ENCODE measurements around the gene MACC1.

MACC1 gene

DNA sequence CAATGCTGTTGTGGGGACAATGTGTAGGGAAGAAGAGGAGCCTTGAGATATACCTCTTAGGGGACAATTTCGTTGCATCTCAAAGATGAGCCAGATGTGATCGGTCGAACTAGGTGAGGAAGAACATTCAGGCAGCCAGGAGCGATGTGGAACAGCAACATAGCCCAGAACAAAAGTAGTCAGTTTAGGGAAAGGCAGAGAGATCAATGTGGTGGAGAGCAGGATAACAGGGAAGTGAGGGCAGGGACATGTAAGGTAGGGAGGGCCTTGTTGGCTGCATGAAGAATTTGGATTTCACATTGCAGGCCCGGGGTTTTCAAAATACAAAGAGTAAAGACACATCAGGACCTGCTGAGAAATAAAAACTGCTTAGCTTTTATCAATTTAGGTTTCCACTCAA, 29.1 kb upstream of the MACC1 start:
- no peak for DNase-seq (ENCODE audit: low spot score)
- TF ChIP-seq, protein P1, sequence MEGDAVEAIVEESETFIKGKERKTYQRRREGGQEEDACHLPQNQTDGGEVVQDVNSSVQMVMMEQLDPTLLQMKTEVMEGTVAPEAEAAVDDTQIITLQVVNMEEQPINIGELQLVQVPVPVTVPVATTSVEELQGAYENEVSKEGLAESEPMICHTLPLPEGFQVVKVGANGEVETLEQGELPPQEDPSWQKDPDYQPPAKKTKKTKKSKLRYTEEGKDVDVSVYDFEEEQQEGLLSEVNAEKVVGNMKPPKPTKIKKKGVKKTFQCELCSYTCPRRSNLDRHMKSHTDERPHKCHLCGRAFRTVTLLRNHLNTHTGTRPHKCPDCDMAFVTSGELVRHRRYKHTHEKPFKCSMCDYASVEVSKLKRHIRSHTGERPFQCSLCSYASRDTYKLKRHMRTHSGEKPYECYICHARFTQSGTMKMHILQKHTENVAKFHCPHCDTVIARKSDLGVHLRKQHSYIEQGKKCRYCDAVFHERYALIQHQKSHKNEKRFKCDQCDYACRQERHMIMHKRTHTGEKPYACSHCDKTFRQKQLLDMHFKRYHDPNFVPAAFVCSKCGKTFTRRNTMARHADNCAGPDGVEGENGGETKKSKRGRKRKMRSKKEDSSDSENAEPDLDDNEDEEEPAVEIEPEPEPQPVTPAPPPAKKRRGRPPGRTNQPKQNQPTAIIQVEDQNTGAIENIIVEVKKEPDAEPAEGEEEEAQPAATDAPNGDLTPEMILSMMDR (IDR thresholded peaks at IDR 0.05), result no peak
- Histone ChIP-seq H3K4me3 (no peak overlapping the region), H3K27ac (no peak overlapping the region)

DNA sequence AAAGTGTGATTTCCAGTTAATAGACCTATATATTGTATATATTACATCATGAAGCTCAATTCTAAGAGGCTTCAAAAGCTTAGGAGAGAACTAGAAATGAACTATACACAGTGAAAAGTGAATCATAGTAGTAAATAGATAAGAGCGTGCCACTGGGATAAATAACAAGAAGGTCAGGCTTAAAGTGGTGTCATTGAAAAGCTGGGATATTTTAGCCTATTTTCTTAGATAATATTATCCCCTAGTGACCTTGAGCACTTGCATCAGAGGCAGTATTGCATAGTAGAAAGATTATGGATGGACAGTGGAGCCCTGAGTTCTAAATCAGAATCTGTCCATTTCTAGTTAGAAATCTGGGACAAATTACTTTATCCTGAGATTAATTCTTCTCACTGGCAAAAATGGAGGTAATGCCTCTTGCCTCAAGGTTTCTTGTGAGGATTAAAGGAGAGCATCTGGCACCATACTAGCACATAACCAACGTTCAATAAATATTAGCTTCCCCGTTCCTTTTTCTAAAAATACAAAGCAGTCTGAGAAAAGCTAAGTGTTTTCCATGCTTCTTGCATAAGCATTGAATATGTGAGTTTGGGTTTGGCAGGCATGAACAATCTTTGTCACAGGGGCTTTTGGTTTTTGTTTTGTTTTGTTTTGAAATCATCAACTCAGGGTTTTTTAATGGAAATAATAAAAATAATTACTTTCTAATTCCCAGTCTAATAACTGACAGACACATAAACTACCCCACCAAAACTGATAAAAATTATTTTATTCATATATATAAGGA, 27.3 kb upstream of the MACC1 start:
- Histone ChIP-seq H3K4me3 (no peak overlapping the region), H3K27ac (no peak overlapping the region)
- TF ChIP-seq, protein P1 (IDR thresholded peaks at IDR 0.05), result no peak
- DNase-seq (ENCODE audit: low spot score), result no peak

DNA sequence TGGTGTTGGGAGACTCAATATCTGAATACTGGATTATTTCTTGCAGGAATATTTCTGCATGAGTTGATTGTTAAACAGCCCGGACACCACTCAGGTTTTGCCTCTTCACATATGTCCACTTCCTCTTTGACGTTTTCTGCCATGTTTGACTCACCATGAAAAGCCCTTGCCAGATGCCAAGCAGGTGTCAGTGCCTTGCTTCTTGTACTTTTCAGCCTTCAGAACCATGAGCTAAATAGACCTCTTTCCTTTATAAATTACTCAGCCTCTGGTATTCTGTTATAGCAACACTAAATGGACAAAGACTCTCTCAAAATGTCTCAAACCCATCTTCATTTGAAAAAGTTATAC, 24.7 kb upstream of the MACC1 start:
- TF ChIP-seq, protein P1 (IDR thresholded peaks at IDR 0.05), result no peak
- H3K4me3 ChIP-seq, result no peak overlapping the region
- no peak for DNase-seq (ENCODE audit: low spot score)
- no peak overlapping the region for H3K27ac ChIP-seq

DNA sequence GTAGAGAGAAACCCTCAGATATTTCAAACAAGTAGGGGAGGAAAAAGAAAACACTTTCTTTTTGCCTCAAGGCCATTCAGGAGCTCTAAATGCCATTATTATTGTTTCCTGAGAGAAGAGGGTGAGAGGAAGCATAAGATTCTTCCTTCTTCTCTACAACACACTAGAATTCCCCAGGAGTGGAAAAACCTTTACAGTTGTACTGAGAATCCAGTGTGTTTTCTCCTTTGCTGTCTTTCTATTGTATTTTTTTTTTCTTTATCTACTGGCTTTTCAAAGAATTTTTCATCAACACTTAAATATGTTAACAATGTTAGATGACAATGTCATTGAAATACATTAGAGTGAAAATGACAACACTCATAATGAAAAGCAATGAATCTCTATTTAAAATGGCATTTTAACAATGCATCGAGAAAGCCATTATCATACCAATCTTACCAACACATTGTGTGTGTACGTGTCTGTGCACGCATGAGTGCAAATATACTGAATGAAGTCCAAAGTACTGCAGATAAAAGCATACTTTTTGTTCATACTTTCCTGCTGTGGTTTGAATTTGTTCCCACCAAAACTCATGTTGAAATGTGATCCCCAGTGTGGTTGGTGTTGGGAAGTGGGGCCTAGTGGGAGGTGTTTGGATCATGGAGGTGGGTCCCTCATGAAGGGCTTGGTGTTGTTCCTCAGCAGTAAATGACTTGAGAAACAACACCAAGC, 24.2 kb upstream of the MACC1 start:
- H3K4me3 ChIP-seq, result no peak overlapping the region
- no peak for DNase-seq (ENCODE audit: low spot score)
- TF ChIP-seq, protein P1 (IDR thresholded peaks at IDR 0.05), result no peak
- H3K27ac ChIP-seq, result no peak overlapping the region

DNA sequence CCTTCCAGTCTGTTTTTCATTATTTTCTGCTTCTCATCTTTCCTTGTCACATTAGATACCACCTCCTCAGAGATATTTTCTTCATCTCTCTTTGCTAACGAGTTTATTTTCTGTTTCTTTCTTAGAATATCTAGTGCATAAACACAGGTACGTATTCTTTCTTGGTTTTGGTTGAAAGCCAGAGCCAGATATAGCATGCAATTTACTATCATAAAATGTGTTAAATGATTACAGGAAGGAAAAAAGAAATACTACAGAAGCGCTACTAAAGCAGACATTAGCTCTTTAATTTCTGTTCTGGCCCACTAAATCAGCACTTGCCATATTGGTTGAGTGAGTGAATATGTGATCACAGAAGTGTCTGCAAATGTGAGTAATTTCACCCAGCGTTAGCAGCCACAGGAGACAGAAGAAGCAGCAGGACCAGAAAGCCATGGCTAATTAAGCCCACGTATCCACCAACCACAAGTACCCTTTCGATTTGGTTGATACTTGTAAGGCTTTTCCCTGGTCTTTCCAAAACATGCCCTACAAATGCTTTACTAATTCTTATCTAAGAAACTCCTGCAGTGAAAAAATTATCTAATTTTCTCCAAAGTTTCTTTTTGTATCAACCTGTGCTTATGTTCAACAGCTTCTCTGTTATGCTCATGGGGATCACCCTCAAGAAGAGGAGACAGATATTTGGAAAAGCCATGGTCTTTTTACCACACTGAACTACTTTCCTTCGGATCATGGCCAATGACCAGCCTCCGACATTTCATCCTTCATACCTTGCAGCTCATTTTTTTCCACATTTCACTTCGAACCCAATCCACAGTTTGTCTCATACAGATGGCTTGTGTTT, 23.1 kb upstream of the MACC1 start:
- DNase-seq (ENCODE audit: low spot score), result no peak
- TF ChIP-seq, protein P1 (IDR thresholded peaks at IDR 0.05), result no peak
- no peak overlapping the region for H3K4me3 ChIP-seq
- no peak overlapping the region for H3K27ac ChIP-seq

DNA sequence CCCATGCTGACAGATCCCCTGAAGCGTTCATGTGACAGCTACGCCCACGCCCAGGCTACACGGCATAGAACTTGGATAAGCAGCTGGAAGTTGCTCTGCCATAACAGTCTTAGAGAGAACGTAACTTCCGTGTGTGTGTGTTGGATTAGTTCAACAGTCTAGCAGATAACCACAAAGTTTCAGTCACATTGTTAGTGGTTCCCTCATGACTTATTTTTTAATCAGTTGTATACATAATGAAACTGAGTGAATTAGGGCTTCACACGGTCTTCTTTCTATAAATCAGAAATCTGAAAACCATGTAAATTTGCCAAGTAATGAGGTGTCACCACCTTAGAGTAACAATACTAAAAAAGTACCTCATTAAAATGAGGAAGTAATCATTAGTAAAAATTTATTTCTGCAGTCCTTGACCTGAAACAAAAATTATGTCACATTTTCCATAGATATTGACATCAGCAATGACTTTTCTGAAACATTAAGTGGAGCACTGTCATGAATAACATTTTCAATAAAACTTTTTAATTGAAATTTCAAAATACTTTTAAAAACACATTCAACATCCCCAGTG, 21.7 kb upstream of the MACC1 start:
- no peak for DNase-seq (ENCODE audit: low spot score)
- TF ChIP-seq, protein P1 (IDR thresholded peaks at IDR 0.05), result no peak
- H3K4me3 ChIP-seq, result no peak overlapping the region
- no peak overlapping the region for H3K27ac ChIP-seq
